Activated CD8-positive, alpha-beta memory T cell treated with anti-CD3 and anti-CD28 coated beads, Interleukin-2, amount 50 U/mL, for 1 hour (primary cell): Measurements from ENCODE around the gene AIMP1.
"Not testable (repeated sequence)": the region's sequence is repeated elsewhere in the genome, so short reads cannot be mapped to it uniquely, and the experiment has no call there.

Source experiments
- DNase-seq: peaks from one replicate; pipeline ENCODE4 v3.0.0-alpha.2; 2020; ENCODE audit errors: extremely low read depth

The AIMP1 gene

GRCh38 chr4:106351016-106351415 lies 34.7 kb downstream of the AIMP1 start:
- no peak for DNase-seq

GRCh38 chr4:106353786-106354185 lies 37.4 kb downstream of the AIMP1 start:
- DNase-seq = no peak

- DNase-seq = no peak
Measured at GRCh38 chr4:106355193-106355592, 38.8 kb downstream of the AIMP1 start.

GRCh38 chr4:106358899-106359298 lies 42.5 kb downstream of the AIMP1 start:
- no peak for DNase-seq

- DNase-seq = no peak
Measured at GRCh38 chr4:106362086-106362825, 45.9 kb downstream of the AIMP1 start.

GRCh38 chr4:106364282-106364681 lies 47.9 kb downstream of the AIMP1 start:
- DNase-seq = no peak

- no peak for DNase-seq
Measured at GRCh38 chr4:106365613-106366012, 49.3 kb downstream of the AIMP1 start.

- no peak for DNase-seq
Measured at GRCh38 chr4:106366026-106366425, 49.7 kb downstream of the AIMP1 start.

GRCh38 chr4:106367072-106367471 lies 50.7 kb downstream of the AIMP1 start:
- DNase-seq = no peak

- no peak for DNase-seq
Measured at GRCh38 chr4:106368678-106369077, 52.3 kb downstream of the AIMP1 start, which contains the start of gene GIMD1. Gene GIMD1 (minus strand): TSS chr4:106368778. CDS start chr4:106367435, 1,343 bp downstream.

GRCh38 chr4:106369456-106370060 lies 53.2 kb downstream of the AIMP1 start:
- DNase-seq = no peak

GRCh38 chr4:106370214-106370613 lies 53.9 kb downstream of the AIMP1 start:
- DNase-seq = no peak

- no peak for DNase-seq
Measured at GRCh38 chr4:106371161-106371560, 54.8 kb downstream of the AIMP1 start.

GRCh38 chr4:106373026-106373425 lies 56.7 kb downstream of the AIMP1 start:
- DNase-seq = no peak

GRCh38 chr4:106380179-106380578 lies 63.8 kb downstream of the AIMP1 start:
- DNase-seq = no peak

- DNase-seq = no peak
Measured at GRCh38 chr4:106384878-106385277, 68.5 kb downstream of the AIMP1 start.

GRCh38 chr4:106385853-106386393 lies 69.6 kb downstream of the AIMP1 start:
- DNase-seq = no peak

GRCh38 chr4:106395582-106395981 lies 79.2 kb downstream of the AIMP1 start:
- no peak for DNase-seq

GRCh38 chr4:106398898-106399297 lies 82.5 kb downstream of the AIMP1 start:
- DNase-seq = not testable (repeated sequence)
